ENCODE measurements around the gene TFIP11.

Gene TFIP11

GRCh38 chr22:26452236-26453016 is 59.8 kb downstream of the TFIP11 start:
- Histone ChIP-seq H3K36me3 (ENCODE audit: control insufficient read depth in 2 of 2, insufficient read depth in 2 of 2, low read length in 2 of 2) (peaks cover 27 to 40% of the 10 kb centered on the region in 2 donors), H3K4me3 (ENCODE audit: low read length in 2 of 2) (no peak overlapping the region), H3K9ac (ENCODE audit: low read depth in 1 of 2, low read length in 2 of 2) (no peak overlapping the region), H3K4me1 (ENCODE audit: control insufficient read depth in 2 of 2, insufficient read depth in 2 of 2, low read length in 2 of 2) (no peaks in the 10 kb centered on the region), H3K27ac (ENCODE audit: low read depth in 2 of 2, low read length in 2 of 2) (no peak overlapping the region), H3K27me3 (ENCODE audit: control insufficient read depth in 2 of 2, insufficient read depth in 2 of 2, low read length in 2 of 2) (no peaks in the 10 kb centered on the region), H3K9me3 (ENCODE audit: control insufficient read depth in 2 of 2, low read length in 2 of 2) (no peaks in the 10 kb centered on the region)

DNA sequence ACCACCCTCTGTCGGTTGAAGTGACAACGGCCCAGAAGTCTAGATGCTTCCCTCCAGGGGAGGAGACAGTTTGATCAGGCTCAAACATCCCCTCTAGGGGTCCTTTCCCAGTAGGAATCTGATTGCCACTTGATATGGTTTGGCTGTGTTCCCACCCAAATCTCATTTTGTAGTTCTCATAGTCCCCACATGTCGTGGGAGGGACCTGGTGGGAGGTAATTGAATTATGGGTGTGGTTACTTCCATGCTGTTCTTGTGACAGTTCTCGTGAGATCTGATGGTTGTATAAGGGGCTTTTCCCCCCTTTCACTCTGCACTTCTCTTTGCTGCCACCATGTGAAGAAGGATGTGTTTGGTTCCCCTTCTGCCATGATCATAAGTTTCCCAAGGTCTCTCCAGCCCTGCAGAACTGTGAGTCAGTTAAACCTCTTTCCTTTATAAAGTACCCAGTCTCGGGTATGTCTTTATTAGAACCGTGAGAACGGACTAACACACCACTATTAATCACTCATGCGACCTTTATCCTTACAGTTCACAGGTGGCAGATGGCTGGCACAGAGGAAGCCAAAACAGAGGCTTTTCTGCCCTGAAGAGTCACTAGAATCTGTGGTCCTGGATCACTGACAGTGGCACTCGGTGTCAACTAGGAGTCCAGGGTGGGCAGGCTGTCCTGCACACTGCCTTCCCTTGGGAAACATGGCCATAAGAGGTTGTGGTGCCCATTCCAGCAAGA is 61.7 kb downstream of the TFIP11 start:
- Histone ChIP-seq H3K9me3 (ENCODE audit: control insufficient read depth in 2 of 2, low read length in 2 of 2) (no peaks in the 10 kb centered on the region), H3K9ac (ENCODE audit: low read depth in 1 of 2, low read length in 2 of 2) (no peak overlapping the region), H3K27me3 (ENCODE audit: control insufficient read depth in 2 of 2, insufficient read depth in 2 of 2, low read length in 2 of 2) (no peaks in the 10 kb centered on the region), H3K4me3 (ENCODE audit: low read length in 2 of 2) (no peak overlapping the region), H3K27ac (ENCODE audit: low read depth in 2 of 2, low read length in 2 of 2) (no peak overlapping the region), H3K36me3 (ENCODE audit: control insufficient read depth in 2 of 2, insufficient read depth in 2 of 2, low read length in 2 of 2) (peaks cover 21 to 39% of the 10 kb centered on the region in 2 donors), H3K4me1 (ENCODE audit: control insufficient read depth in 2 of 2, insufficient read depth in 2 of 2, low read length in 2 of 2) (no peaks in the 10 kb centered on the region)

- H3K27me3 ChIP-seq (ENCODE audit: control insufficient read depth in 2 of 2, insufficient read depth in 2 of 2, low read length in 2 of 2) = no peaks in the 10 kb centered on the region
- no peaks in the 10 kb centered on the region for H3K4me1 ChIP-seq (ENCODE audit: control insufficient read depth in 2 of 2, insufficient read depth in 2 of 2, low read length in 2 of 2)
- H3K36me3 ChIP-seq (ENCODE audit: control insufficient read depth in 2 of 2, insufficient read depth in 2 of 2, low read length in 2 of 2) = peaks cover 17 to 36% of the 10 kb centered on the region in 2 donors
- no peak overlapping the region for H3K4me3 ChIP-seq (ENCODE audit: low read length in 2 of 2)
- H3K9ac ChIP-seq (ENCODE audit: low read depth in 1 of 2, low read length in 2 of 2) = no peak overlapping the region
- H3K27ac ChIP-seq (ENCODE audit: low read depth in 2 of 2, low read length in 2 of 2) = no peak overlapping the region
- no peaks in the 10 kb centered on the region for H3K9me3 ChIP-seq (ENCODE audit: control insufficient read depth in 2 of 2, low read length in 2 of 2)
These were observed 63.3 kb downstream of the TFIP11 start for GRCh38 chr22:26448941-26449340.

DNA sequence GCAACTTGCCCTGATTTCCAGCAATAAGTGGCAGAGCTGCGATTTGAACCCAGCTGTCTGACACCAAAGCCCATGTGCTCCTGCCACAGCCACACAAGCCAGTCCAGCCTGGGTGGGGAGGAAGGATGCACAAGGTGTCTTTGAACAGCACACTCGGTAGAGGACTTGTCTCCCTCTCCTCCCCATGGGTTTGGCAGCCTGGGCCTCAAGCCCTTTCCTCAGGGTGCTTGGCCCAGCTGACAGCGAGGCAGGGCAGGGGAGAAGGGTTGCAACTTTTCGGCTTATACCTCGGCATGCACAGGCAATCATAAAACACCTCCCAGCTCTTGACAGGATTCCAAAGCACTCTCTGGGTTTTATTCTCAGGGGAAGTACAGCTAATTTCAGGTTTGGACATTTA is 63.9 kb downstream of the TFIP11 start:
- Histone ChIP-seq H3K4me3 (ENCODE audit: low read length in 2 of 2) (no peak overlapping the region), H3K9ac (ENCODE audit: low read depth in 1 of 2, low read length in 2 of 2) (no peak overlapping the region), H3K36me3 (ENCODE audit: control insufficient read depth in 2 of 2, insufficient read depth in 2 of 2, low read length in 2 of 2) (peaks cover 11 to 30% of the 10 kb centered on the region in 2 donors), H3K4me1 (ENCODE audit: control insufficient read depth in 2 of 2, insufficient read depth in 2 of 2, low read length in 2 of 2) (no peaks in the 10 kb centered on the region), H3K27ac (ENCODE audit: low read depth in 2 of 2, low read length in 2 of 2) (no peak overlapping the region), H3K27me3 (ENCODE audit: control insufficient read depth in 2 of 2, insufficient read depth in 2 of 2, low read length in 2 of 2) (no peaks in the 10 kb centered on the region), H3K9me3 (ENCODE audit: control insufficient read depth in 2 of 2, low read length in 2 of 2) (no peaks in the 10 kb centered on the region)

GRCh38 chr22:26447584-26448329 is 64.5 kb downstream of the TFIP11 start:
- Histone ChIP-seq H3K9ac (ENCODE audit: low read depth in 1 of 2, low read length in 2 of 2) (no peak overlapping the region), H3K9me3 (ENCODE audit: control insufficient read depth in 2 of 2, low read length in 2 of 2) (no peaks in the 10 kb centered on the region), H3K27me3 (ENCODE audit: control insufficient read depth in 2 of 2, insufficient read depth in 2 of 2, low read length in 2 of 2) (no peaks in the 10 kb centered on the region), H3K4me3 (ENCODE audit: low read length in 2 of 2) (no peak overlapping the region), H3K4me1 (ENCODE audit: control insufficient read depth in 2 of 2, insufficient read depth in 2 of 2, low read length in 2 of 2) (no peaks in the 10 kb centered on the region), H3K36me3 (ENCODE audit: control insufficient read depth in 2 of 2, insufficient read depth in 2 of 2, low read length in 2 of 2) (peaks cover 8 to 24% of the 10 kb centered on the region in 2 donors), H3K27ac (ENCODE audit: low read depth in 2 of 2, low read length in 2 of 2) (no peak overlapping the region)

DNA sequence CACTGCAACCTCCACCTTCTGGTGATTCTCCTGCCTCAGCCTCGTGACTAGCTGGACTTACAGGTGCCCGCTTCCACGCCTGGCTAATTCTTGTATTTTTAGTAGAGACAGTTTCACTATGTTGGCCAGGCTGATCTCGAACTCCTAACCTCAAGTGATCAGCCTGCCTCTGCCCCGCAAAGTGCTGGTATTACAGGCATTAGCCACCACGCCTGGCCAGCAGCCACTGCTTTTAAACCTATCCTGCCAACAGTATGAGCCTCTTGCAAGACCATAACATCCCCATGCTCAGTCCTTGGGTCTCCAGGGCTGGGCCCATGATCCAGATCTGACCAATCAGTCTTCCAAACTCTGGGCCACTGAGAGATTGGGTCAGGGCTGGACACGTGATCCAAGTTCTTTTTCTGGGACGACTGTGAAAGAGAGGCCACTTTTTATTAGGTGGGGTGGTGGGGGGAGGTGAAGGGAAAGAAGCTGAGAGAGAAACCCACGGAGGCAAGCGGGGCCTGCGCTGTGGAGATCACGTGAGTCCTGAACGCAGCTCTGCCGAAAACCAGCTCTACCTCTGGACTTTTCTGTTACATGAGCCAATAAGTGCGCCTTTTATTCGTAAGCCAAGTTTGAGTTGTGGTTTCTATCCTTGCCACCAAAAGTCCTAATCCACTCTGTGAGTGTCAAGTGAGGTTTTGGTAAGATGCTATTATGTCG is 65.3 kb downstream of the TFIP11 start:
- H3K4me3 ChIP-seq (ENCODE audit: low read length in 2 of 2) = no peak overlapping the region
- H3K9me3 ChIP-seq (ENCODE audit: control insufficient read depth in 2 of 2, low read length in 2 of 2) = no peaks in the 10 kb centered on the region
- H3K9ac ChIP-seq (ENCODE audit: low read depth in 1 of 2, low read length in 2 of 2) = no peak overlapping the region
- no peaks in the 10 kb centered on the region for H3K4me1 ChIP-seq (ENCODE audit: control insufficient read depth in 2 of 2, insufficient read depth in 2 of 2, low read length in 2 of 2)
- H3K27ac ChIP-seq (ENCODE audit: low read depth in 2 of 2, low read length in 2 of 2) = no peak overlapping the region
- peaks cover 0 to 16% of the 10 kb centered on the region in 2 donors for H3K36me3 ChIP-seq (ENCODE audit: control insufficient read depth in 2 of 2, insufficient read depth in 2 of 2, low read length in 2 of 2)
- H3K27me3 ChIP-seq (ENCODE audit: control insufficient read depth in 2 of 2, insufficient read depth in 2 of 2, low read length in 2 of 2) = no peaks in the 10 kb centered on the region

- peaks cover 0 to 5% of the 10 kb centered on the region in 2 donors for H3K36me3 ChIP-seq (ENCODE audit: control insufficient read depth in 2 of 2, insufficient read depth in 2 of 2, low read length in 2 of 2)
- peak overlapping the region in 1 of 2 donors; percentile 16 for H3K9ac ChIP-seq (ENCODE audit: low read depth in 1 of 2, low read length in 2 of 2)
- H3K4me1 ChIP-seq (ENCODE audit: control insufficient read depth in 2 of 2, insufficient read depth in 2 of 2, low read length in 2 of 2) = no peaks in the 10 kb centered on the region
- peak overlapping the region in 1 of 2 donors; percentile 36 for H3K4me3 ChIP-seq (ENCODE audit: low read length in 2 of 2)
- no peaks in the 10 kb centered on the region for H3K9me3 ChIP-seq (ENCODE audit: control insufficient read depth in 2 of 2, low read length in 2 of 2)
- H3K27me3 ChIP-seq (ENCODE audit: control insufficient read depth in 2 of 2, insufficient read depth in 2 of 2, low read length in 2 of 2) = no peaks in the 10 kb centered on the region
- H3K27ac ChIP-seq (ENCODE audit: low read depth in 2 of 2, low read length in 2 of 2) = no peak overlapping the region
These were observed 66.5 kb downstream of the TFIP11 start for GRCh38 chr22:26445577-26446275.

GRCh38 chr22:26444777-26445176 is 67.5 kb downstream of the TFIP11 start:
- Histone ChIP-seq H3K9ac (ENCODE audit: low read depth in 1 of 2, low read length in 2 of 2) (no peak overlapping the region), H3K27ac (ENCODE audit: low read depth in 2 of 2, low read length in 2 of 2) (no peak overlapping the region), H3K4me1 (ENCODE audit: control insufficient read depth in 2 of 2, insufficient read depth in 2 of 2, low read length in 2 of 2) (no peaks in the 10 kb centered on the region), H3K27me3 (ENCODE audit: control insufficient read depth in 2 of 2, insufficient read depth in 2 of 2, low read length in 2 of 2) (no peaks in the 10 kb centered on the region), H3K4me3 (ENCODE audit: low read length in 2 of 2) (no peak overlapping the region), H3K36me3 (ENCODE audit: control insufficient read depth in 2 of 2, insufficient read depth in 2 of 2, low read length in 2 of 2) (no peaks in the 10 kb centered on the region), H3K9me3 (ENCODE audit: control insufficient read depth in 2 of 2, low read length in 2 of 2) (no peaks in the 10 kb centered on the region)

DNA sequence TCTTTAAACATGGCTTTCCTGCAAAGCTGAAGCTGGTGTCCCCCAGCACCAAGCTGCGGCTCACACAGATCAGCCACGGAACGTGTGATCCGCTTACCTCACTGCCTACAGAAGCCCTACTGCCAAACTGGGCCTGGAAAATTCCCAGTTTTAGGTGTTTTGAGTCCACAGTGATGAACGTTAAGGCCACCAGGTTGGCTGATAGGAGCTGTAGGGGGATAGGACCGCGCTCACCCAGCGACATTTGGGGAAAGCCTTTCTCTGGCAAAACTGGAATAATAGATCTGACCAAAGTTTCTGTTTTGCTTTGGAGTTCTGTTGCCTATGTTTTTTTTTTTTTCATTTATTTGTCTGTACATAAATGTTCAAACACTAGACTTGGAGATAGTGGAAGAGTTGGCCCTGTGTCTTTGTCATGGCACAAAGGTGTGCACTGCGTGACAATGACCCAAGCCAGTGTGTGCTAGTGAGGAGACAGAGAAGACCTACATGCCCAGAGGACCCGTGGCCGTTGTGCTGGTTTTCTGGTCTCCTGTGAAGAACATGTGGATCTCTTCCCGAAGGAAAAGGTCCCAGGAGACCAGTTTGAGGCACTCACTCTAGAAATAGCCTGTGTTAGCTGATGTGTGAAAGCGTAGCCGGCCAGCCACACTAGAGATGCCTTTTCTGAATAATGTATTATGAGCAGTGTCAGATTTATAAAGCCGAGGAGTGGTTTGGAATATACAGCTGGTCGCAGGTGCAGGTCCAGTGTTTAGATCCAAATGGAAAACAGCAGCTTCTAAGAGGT is 68.2 kb downstream of the TFIP11 start:
- no peaks in the 10 kb centered on the region for H3K27me3 ChIP-seq (ENCODE audit: control insufficient read depth in 2 of 2, insufficient read depth in 2 of 2, low read length in 2 of 2)
- no peak overlapping the region for H3K9ac ChIP-seq (ENCODE audit: low read depth in 1 of 2, low read length in 2 of 2)
- no peaks in the 10 kb centered on the region for H3K4me1 ChIP-seq (ENCODE audit: control insufficient read depth in 2 of 2, insufficient read depth in 2 of 2, low read length in 2 of 2)
- no peaks in the 10 kb centered on the region for H3K9me3 ChIP-seq (ENCODE audit: control insufficient read depth in 2 of 2, low read length in 2 of 2)
- no peak overlapping the region for H3K4me3 ChIP-seq (ENCODE audit: low read length in 2 of 2)
- no peaks in the 10 kb centered on the region for H3K36me3 ChIP-seq (ENCODE audit: control insufficient read depth in 2 of 2, insufficient read depth in 2 of 2, low read length in 2 of 2)
- no peak overlapping the region for H3K27ac ChIP-seq (ENCODE audit: low read depth in 2 of 2, low read length in 2 of 2)
